ENCODE data around the gene TJAP1. TPM values are rescaled to one million over a fixed set of nuclear protein-coding genes. Genes with fewer than 3 reads are reported as not detected.

TJAP1 gene
- total RNA-seq (2014; rRNA removed; shearing (Covaris generic)) = 25.3 and 25.5 TPM in 2 replicates

- H3K4me3 ChIP-seq (ENCODE audit: insufficient read depth, low read depth, low read length) = peak within 1 kb of the TSS; percentile 49
- H3K27me3 ChIP-seq (ENCODE audit: control insufficient read depth, insufficient read depth, low read length) = no peaks in the 10 kb centered on the region
- DNase-seq = peak; percentile 97
- H3K36me3 ChIP-seq (replicated peaks; ENCODE audit: control insufficient read depth, insufficient read depth, low read length) = 0 out of 2 replicates have a peak, but pooled peaks cover 1% of the 10 kb centered on the region
These were observed at the start of gene TJAP1 for GRCh38 chr6:43477235-43478007. TJAP1 (plus strand) TSS chr6:43477570; CDS start chr6:43499002, 21,432 bp downstream.

GRCh38 chr6:43428112-43428570, 49.2 kb upstream of the TJAP1 start:
- DNase-seq = no peak
- Histone ChIP-seq H3K36me3 (replicated peaks; ENCODE audit: control insufficient read depth, insufficient read depth, low read length) (no peaks in the 10 kb centered on the region), H3K27me3 (ENCODE audit: control insufficient read depth, insufficient read depth, low read length) (no peaks in the 10 kb centered on the region), H3K4me3 (ENCODE audit: insufficient read depth, low read depth, low read length) (peak overlapping the region; percentile 92)

DNA sequence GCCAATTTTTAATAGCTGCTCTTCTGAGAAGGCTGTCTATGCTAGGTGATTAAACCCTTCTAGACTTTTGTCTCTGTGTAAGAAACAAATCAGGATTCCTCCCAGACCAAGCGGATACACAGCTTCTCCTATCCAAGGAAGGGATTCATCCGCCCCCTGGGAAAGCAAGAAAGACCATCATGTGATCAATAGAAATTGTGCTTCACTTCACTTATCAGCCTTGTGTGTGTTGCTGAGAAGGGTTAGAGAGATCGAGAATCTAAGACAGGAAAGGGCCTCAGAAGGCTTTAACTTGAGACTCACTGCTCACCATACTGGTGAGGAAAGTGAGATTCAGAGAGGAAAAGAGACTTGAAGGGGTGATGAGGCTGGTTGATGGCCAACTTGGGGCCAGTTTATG, 48.5 kb upstream of the TJAP1 start:
- Histone ChIP-seq H3K36me3 (replicated peaks; ENCODE audit: control insufficient read depth, insufficient read depth, low read length) (no peaks in the 10 kb centered on the region), H3K27me3 (ENCODE audit: control insufficient read depth, insufficient read depth, low read length) (no peaks in the 10 kb centered on the region), H3K4me3 (ENCODE audit: insufficient read depth, low read depth, low read length) (no peak overlapping the region)
- DNase-seq = peak; percentile 28

- DNase-seq = no peak
- Histone ChIP-seq H3K4me3 (ENCODE audit: insufficient read depth, low read depth, low read length) (no peak overlapping the region), H3K27me3 (ENCODE audit: control insufficient read depth, insufficient read depth, low read length) (no peaks in the 10 kb centered on the region), H3K36me3 (replicated peaks; ENCODE audit: control insufficient read depth, insufficient read depth, low read length) (no peaks in the 10 kb centered on the region)
These were observed 45.1 kb upstream of the TJAP1 start for GRCh38 chr6:43432009-43432945.

- Histone ChIP-seq H3K4me3 (ENCODE audit: insufficient read depth, low read depth, low read length) (no peak overlapping the region), H3K36me3 (replicated peaks; ENCODE audit: control insufficient read depth, insufficient read depth, low read length) (no peaks in the 10 kb centered on the region), H3K27me3 (ENCODE audit: control insufficient read depth, insufficient read depth, low read length) (no peaks in the 10 kb centered on the region)
- no peak for DNase-seq
These were observed 44.2 kb upstream of the TJAP1 start for GRCh38 chr6:43433148-43433547.

GRCh38 chr6:43434001-43434840, 43.1 kb upstream of the TJAP1 start:
- H3K27me3 ChIP-seq (ENCODE audit: control insufficient read depth, insufficient read depth, low read length) = no peaks in the 10 kb centered on the region
- no peaks in the 10 kb centered on the region for H3K36me3 ChIP-seq (replicated peaks; ENCODE audit: control insufficient read depth, insufficient read depth, low read length)
- H3K4me3 ChIP-seq (ENCODE audit: insufficient read depth, low read depth, low read length) = no peak overlapping the region
- no peak for DNase-seq

GRCh38 chr6:43434943-43435342, 42.4 kb upstream of the TJAP1 start:
- no peak for DNase-seq

DNA sequence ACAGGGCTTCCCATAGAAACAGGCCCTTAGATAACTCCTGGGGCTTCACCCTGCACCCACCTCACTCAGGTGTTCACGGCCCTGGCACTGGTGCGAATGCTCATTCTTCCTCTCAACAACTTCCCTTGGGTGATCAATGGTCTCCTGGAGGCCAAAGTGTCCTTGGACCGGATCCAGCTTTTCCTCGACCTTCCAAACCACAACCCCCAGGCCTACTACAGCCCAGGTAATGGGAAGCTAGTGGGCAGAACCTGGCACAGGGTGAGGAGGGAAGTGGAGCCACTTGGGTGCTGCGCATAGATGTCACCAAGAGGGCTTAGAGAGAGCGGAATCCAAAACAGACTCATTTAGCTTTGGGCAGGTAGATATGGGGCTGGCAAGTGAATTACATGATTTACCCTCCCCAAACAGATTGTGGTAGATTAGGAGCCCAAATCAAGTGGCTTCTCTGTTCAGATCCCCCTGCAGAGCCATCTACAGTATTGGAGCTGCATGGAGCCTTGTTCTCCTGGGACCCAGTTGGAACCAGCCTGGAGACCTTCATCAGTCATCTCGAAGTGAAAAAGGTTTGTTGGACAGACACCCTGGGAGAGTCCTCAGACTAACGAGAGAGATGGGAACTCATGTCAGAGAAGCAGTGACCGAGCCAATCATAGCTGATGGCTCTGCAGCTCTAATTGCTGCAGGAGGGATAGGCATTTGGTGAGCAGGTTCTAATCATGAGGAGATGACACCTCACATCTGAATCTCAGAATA, 41.5 kb upstream of the TJAP1 start:
- DNase-seq = no peak
- Histone ChIP-seq H3K36me3 (replicated peaks; ENCODE audit: control insufficient read depth, insufficient read depth, low read length) (no peaks in the 10 kb centered on the region), H3K27me3 (ENCODE audit: control insufficient read depth, insufficient read depth, low read length) (no peaks in the 10 kb centered on the region), H3K4me3 (ENCODE audit: insufficient read depth, low read depth, low read length) (no peak overlapping the region)

More at GRCh38 chr6:43434943-43435342, 42.4 kb upstream of the TJAP1 start:
- no peak overlapping the region for H3K4me3 ChIP-seq (ENCODE audit: insufficient read depth, low read depth, low read length)
- H3K36me3 ChIP-seq (replicated peaks; ENCODE audit: control insufficient read depth, insufficient read depth, low read length) = no peaks in the 10 kb centered on the region
- no peaks in the 10 kb centered on the region for H3K27me3 ChIP-seq (ENCODE audit: control insufficient read depth, insufficient read depth, low read length)

DNA sequence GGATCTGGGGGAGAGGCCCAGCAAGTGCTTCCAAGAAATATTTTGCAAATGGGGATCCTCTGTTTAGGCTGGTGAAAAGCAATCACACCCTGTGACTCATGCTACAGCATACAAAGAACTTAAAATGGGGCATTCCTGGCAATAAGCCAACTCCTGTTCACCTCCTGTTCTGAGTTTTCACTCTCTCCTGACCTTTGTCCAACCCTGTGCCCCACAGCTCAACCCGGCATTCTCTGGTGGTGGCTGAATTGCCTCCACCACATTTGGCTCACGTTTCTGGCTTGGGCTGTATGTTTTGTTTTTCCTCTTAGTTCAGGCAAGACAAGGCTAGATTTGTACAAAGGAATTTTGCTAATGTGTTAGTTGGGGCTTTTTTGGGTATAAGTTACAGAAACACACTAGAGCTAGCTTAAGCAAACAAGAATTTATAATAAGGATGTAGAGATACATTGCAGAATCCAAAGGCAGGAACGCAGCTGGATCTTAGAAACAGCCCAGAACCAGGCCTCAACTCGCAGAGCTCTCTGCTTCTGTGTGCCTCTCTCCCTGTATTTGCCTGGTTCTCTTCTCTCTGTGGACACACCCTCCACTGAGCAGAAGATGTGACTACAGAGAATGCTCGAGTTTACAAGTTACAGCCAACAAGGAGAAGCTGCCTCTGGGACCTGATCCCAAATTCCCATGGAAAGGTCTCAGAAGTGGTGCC, 40.6 kb upstream of the TJAP1 start:
- Histone ChIP-seq H3K27me3 (ENCODE audit: control insufficient read depth, insufficient read depth, low read length) (no peaks in the 10 kb centered on the region), H3K4me3 (ENCODE audit: insufficient read depth, low read depth, low read length) (no peak overlapping the region), H3K36me3 (replicated peaks; ENCODE audit: control insufficient read depth, insufficient read depth, low read length) (no peaks in the 10 kb centered on the region; the same call in 1 of the 2 replicates)
- no peak for DNase-seq

GRCh38 chr6:43437700-43438099, 39.7 kb upstream of the TJAP1 start:
- no peak for DNase-seq
- Histone ChIP-seq H3K36me3 (replicated peaks; ENCODE audit: control insufficient read depth, insufficient read depth, low read length) (no peaks in the 10 kb centered on the region; the same call in 1 of the 2 replicates), H3K4me3 (ENCODE audit: insufficient read depth, low read depth, low read length) (no peak overlapping the region), H3K27me3 (ENCODE audit: control insufficient read depth, insufficient read depth, low read length) (no peaks in the 10 kb centered on the region)

GRCh38 chr6:43442935-43443334, 34.4 kb upstream of the TJAP1 start:
- DNase-seq = peak; percentile 24
- Histone ChIP-seq H3K27me3 (ENCODE audit: control insufficient read depth, insufficient read depth, low read length) (no peaks in the 10 kb centered on the region), H3K36me3 (replicated peaks; ENCODE audit: control insufficient read depth, insufficient read depth, low read length) (peaks cover 8% of the 10 kb centered on the region)

DNA sequence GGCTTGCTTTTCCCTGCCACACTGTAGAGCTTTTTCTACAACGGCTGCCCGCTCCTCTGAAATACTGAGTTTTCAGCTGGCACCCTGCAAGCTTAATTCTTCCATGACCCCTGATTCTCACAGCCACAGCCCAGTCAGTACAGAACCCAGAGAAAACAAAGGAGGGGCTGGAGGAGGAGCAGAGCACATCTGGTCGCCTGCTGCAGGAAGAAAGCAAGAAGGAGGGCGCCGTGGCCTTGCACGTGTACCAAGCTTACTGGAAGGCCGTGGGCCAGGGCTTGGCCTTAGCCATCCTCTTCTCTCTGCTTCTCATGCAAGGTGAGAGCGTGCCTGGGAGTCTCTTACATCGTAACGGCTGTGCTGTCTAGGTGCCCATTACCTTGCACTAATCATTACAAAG, 33.3 kb upstream of the TJAP1 start:
- Histone ChIP-seq H3K27me3 (ENCODE audit: control insufficient read depth, insufficient read depth, low read length) (no peaks in the 10 kb centered on the region), H3K36me3 (replicated peaks; ENCODE audit: control insufficient read depth, insufficient read depth, low read length) (peaks cover 13% of the 10 kb centered on the region), H3K4me3 (ENCODE audit: insufficient read depth, low read depth, low read length) (no peak overlapping the region)
- peak; percentile 14 for DNase-seq

More at GRCh38 chr6:43442935-43443334, 34.4 kb upstream of the TJAP1 start:
- no peak overlapping the region for H3K4me3 ChIP-seq (ENCODE audit: insufficient read depth, low read depth, low read length)

GRCh38 chr6:43444582-43444981, 32.8 kb upstream of the TJAP1 start:
- no peak for DNase-seq
- H3K4me3 ChIP-seq (ENCODE audit: insufficient read depth, low read depth, low read length) = no peak overlapping the region
- peaks cover 15% of the 10 kb centered on the region for H3K36me3 ChIP-seq (replicated peaks; ENCODE audit: control insufficient read depth, insufficient read depth, low read length)
- H3K27me3 ChIP-seq (ENCODE audit: control insufficient read depth, insufficient read depth, low read length) = no peaks in the 10 kb centered on the region

Data from H7 (cell line).